ENCODE results near the gene CNMD.

DNA sequence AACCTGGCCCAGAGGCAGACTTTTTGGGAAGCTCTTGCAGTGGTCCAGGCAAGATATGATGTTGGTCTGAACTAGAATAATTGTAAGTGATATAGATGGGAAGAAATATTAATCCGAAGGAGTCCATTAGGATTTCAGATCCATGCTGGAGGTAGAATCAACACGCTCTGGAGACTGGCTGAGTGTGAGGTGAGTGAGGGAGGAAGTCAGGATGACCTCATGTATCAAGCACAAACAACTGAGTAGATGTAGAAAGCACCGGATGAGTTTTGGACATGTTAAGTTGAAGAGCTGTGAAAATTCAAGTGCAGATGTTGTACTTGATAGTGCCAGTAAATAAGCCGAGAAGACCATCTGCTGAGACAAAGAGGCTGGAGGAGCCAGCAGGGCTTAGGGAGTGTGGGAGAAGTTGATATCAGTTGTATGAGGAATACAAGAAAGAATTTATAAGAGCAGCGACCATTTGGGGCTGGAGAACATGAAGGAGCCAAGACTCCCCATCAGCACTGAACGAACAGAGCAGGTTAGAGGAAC lies 5.3 kb upstream of the CNMD start:
- TF ChIP-seq, protein P1, sequence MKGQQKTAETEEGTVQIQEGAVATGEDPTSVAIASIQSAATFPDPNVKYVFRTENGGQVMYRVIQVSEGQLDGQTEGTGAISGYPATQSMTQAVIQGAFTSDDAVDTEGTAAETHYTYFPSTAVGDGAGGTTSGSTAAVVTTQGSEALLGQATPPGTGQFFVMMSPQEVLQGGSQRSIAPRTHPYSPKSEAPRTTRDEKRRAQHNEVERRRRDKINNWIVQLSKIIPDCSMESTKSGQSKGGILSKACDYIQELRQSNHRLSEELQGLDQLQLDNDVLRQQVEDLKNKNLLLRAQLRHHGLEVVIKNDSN (IDR thresholded peaks at IDR 0.05): no peak
- no peak for TF ChIP-seq ZBTB7A (IDR thresholded peaks at IDR 0.05; ENCODE audit: low read depth)
- no peak for TF ChIP-seq FOXM1 (IDR thresholded peaks at IDR 0.05; ENCODE audit: borderline replicate concordance, low read depth)
- no peak for TF ChIP-seq EP300 (IDR thresholded peaks at IDR 0.05; ENCODE audit: borderline replicate concordance)

All from Ishikawa (cell line).